ENCODE results near the gene MYH9.

Gene MYH9

DNA sequence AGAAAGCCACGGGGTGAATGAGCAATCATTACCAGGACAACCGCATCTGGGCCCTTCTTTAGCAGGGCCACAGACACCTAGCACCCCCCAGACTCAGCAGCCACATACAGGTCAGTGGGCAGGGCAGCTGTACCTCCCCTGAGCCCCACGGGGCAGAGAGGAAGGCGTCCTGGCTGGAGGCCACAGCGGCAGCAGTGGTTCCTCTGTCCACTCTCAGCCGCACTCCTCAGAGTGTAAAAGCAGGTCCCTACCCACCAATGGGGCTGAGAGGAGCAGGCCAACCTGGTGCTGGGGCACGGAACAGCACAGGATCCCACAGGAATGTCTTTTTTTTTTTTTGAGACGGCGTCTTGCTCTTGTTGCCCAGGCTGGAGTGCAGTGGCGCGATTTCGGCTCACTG, 69.3 kb downstream of the MYH9 start:
- Histone ChIP-seq H3K27ac (ENCODE audit: low read depth, low read length, severe bottlenecking) (no peak overlapping the region), H3K4me3 (ENCODE audit: extremely low read depth, insufficient read depth, low read length, poor library complexity, severe bottlenecking) (no peak overlapping the region), H3K9me3 (ENCODE audit: control insufficient read depth, low read length) (no peaks in the 10 kb centered on the region), H3K4me1 (ENCODE audit: control insufficient read depth, insufficient read depth, low read length, poor library complexity, severe bottlenecking) (peaks cover 7% of the 10 kb centered on the region), H3K36me3 (ENCODE audit: control insufficient read depth, insufficient read depth, low read length) (peaks cover 98% of the 10 kb centered on the region)
- WGBS, 2 experiments (ENCODE audit: insufficient coverage in 2 of 2): 90 to 94% methylated on average over 10 to 11 of the region's 12 CpGs

DNA sequence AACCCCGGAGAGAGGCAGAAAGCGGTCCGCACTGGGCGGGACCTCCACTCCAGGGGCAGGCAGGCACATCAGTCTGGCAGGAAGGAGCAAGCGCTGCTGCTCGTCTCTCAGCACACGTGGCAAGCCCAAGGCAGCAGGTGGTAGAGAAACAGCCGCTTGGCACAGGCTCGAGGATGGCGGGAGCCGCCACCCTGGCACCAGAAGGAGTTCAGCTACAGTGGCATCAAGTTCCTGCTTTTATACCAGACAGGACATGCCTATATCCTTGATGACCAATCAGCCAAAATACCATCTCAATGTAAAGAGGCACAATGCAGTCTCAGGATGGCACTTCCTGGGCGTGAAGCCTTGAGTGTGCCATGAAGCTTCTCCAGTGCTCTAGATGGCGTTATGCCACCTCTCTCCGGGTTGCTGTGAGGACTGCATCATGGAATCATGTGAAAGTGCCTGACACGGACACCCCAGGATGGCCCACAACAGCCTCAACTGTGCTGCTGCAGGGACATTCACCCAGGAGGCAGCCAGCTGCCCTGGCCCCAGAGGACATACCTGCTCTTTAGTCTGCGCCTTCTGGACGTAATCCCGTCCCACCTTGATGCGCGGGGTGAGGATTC, 70.0 kb downstream of the MYH9 start:
- H3K4me3 ChIP-seq (ENCODE audit: extremely low read depth, insufficient read depth, low read length, poor library complexity, severe bottlenecking): no peak overlapping the region
- no peaks in the 10 kb centered on the region for H3K9me3 ChIP-seq (ENCODE audit: control insufficient read depth, low read length)
- WGBS, 2 experiments (ENCODE audit: insufficient coverage in 2 of 2): 96 to 98% methylated on average over 17 to 20 of the region's 20 CpGs
- H3K36me3 ChIP-seq (ENCODE audit: control insufficient read depth, insufficient read depth, low read length): peaks cover 97% of the 10 kb centered on the region
- H3K4me1 ChIP-seq (ENCODE audit: control insufficient read depth, insufficient read depth, low read length, poor library complexity, severe bottlenecking): peaks cover 10% of the 10 kb centered on the region
- peak overlapping the region; percentile 10 for H3K27ac ChIP-seq (ENCODE audit: low read depth, low read length, severe bottlenecking)

DNA sequence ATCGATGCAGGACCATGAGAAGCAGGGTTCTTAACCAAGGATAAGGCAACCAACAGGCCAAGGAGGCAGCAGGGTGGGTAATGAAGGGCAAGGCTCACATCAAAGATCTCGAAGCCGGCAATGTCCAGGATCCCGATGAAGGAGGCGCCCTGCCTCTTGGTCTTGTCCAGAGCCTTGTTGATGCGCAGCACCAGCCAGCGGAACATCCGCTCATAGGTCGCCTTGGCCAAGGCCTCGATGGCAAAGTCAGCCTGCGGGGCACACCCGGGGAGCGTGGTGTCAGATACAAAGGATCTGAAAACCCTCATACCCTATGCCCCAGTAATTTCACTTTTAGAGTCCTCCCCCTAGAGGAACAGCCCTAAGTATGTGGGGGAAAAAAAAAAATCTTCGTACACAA, 71.3 kb downstream of the MYH9 start:
- Histone ChIP-seq H3K4me1 (ENCODE audit: control insufficient read depth, insufficient read depth, low read length, poor library complexity, severe bottlenecking) (peaks cover 14% of the 10 kb centered on the region), H3K4me3 (ENCODE audit: extremely low read depth, insufficient read depth, low read length, poor library complexity, severe bottlenecking) (no peak overlapping the region), H3K36me3 (ENCODE audit: control insufficient read depth, insufficient read depth, low read length) (peaks cover 97% of the 10 kb centered on the region), H3K9me3 (ENCODE audit: control insufficient read depth, low read length) (no peaks in the 10 kb centered on the region), H3K27ac (ENCODE audit: low read depth, low read length, severe bottlenecking) (no peak overlapping the region)
- 98 to 99% methylated on average over 9 to 13 of the region's 14 CpGs for WGBS, 2 experiments (ENCODE audit: insufficient coverage in 2 of 2)

DNA sequence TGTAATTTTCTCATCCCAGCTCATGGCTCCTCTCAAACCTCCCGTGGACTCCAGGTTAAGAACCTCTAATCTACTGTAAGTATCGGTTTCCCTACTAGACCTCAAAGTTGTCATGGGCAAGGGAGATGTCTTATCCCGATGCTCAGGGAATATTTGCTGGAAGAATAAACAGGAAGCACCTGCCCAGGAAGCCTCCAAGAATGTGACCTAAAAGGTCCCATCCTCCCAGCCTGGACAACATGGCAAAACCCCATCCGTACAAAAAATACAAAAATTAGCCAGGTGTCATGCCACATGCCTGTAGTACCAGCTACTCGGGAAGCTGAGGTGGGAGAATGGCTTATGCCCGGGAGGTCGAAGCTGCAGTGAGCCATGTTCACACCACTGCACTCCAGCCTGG, 72.4 kb downstream of the MYH9 start:
- Histone ChIP-seq H3K36me3 (ENCODE audit: control insufficient read depth, insufficient read depth, low read length) (peaks cover 97% of the 10 kb centered on the region), H3K4me1 (ENCODE audit: control insufficient read depth, insufficient read depth, low read length, poor library complexity, severe bottlenecking) (peaks cover 14% of the 10 kb centered on the region), H3K4me3 (ENCODE audit: extremely low read depth, insufficient read depth, low read length, poor library complexity, severe bottlenecking) (no peak overlapping the region), H3K9me3 (ENCODE audit: control insufficient read depth, low read length) (no peaks in the 10 kb centered on the region), H3K27ac (ENCODE audit: low read depth, low read length, severe bottlenecking) (no peak overlapping the region)
- 98% methylated on average over 6 to 7 of the region's 7 CpGs for WGBS, 2 experiments (ENCODE audit: insufficient coverage in 2 of 2)

GRCh38 chr22:36311386-36312085, 76.2 kb downstream of the MYH9 start:
- WGBS, 2 experiments (ENCODE audit: insufficient coverage in 2 of 2): 87 to 91% methylated on average over 18 of the region's 18 CpGs
- peaks cover 97% of the 10 kb centered on the region for H3K36me3 ChIP-seq (ENCODE audit: control insufficient read depth, insufficient read depth, low read length)
- no peak overlapping the region for H3K4me3 ChIP-seq (ENCODE audit: extremely low read depth, insufficient read depth, low read length, poor library complexity, severe bottlenecking)
- H3K27ac ChIP-seq (ENCODE audit: low read depth, low read length, severe bottlenecking): no peak overlapping the region
- H3K9me3 ChIP-seq (ENCODE audit: control insufficient read depth, low read length): no peaks in the 10 kb centered on the region
- peaks cover 20% of the 10 kb centered on the region for H3K4me1 ChIP-seq (ENCODE audit: control insufficient read depth, insufficient read depth, low read length, poor library complexity, severe bottlenecking)

DNA sequence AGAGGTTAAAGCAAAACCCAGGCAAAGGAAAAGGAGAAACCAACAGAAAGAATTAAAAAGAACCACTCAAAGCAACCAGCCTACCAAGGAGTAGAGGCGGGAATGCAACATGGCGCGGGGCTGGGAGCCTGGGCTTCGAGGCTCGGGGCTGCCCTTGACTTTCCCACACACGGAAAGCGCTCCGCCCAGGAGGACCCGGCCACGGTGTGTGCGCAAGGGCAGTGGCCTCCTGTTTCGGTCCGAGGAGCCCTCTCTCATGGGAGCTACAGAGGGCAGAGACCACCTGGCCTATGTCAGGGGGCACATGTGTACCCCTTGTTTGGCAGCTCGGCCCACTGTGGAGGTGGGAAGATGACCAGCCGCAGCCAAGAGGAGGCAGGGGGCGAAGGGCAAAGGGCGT, 78.9 kb downstream of the MYH9 start:
- WGBS, 2 experiments (ENCODE audit: insufficient coverage in 2 of 2): 94 to 96% methylated on average over 15 to 17 of the region's 17 CpGs

GRCh38 chr22:36306227-36306626, 81.5 kb downstream of the MYH9 start:
- 92 to 96% methylated on average over 18 of the region's 18 CpGs for WGBS, 2 experiments (ENCODE audit: insufficient coverage in 2 of 2)
- no peaks in the 10 kb centered on the region for H3K9me3 ChIP-seq (ENCODE audit: control insufficient read depth, low read length)
- H3K36me3 ChIP-seq (ENCODE audit: control insufficient read depth, insufficient read depth, low read length): peaks cover 99% of the 10 kb centered on the region
- H3K4me1 ChIP-seq (ENCODE audit: control insufficient read depth, insufficient read depth, low read length, poor library complexity, severe bottlenecking): peaks cover 8% of the 10 kb centered on the region
- no peak overlapping the region for H3K27ac ChIP-seq (ENCODE audit: low read depth, low read length, severe bottlenecking)
- H3K4me3 ChIP-seq (ENCODE audit: extremely low read depth, insufficient read depth, low read length, poor library complexity, severe bottlenecking): no peak overlapping the region

More for the DNA sequence above, 78.9 kb downstream of the MYH9 start:
- H3K4me1 ChIP-seq (ENCODE audit: control insufficient read depth, insufficient read depth, low read length, poor library complexity, severe bottlenecking): peaks cover 17% of the 10 kb centered on the region
- no peak overlapping the region for H3K4me3 ChIP-seq (ENCODE audit: extremely low read depth, insufficient read depth, low read length, poor library complexity, severe bottlenecking)
- H3K9me3 ChIP-seq (ENCODE audit: control insufficient read depth, low read length): no peaks in the 10 kb centered on the region
- H3K36me3 ChIP-seq (ENCODE audit: control insufficient read depth, insufficient read depth, low read length): peaks cover 99% of the 10 kb centered on the region
- H3K27ac ChIP-seq (ENCODE audit: low read depth, low read length, severe bottlenecking): no peak overlapping the region

GRCh38 chr22:36305813-36306212, 82.0 kb downstream of the MYH9 start:
- peaks cover 8% of the 10 kb centered on the region for H3K4me1 ChIP-seq (ENCODE audit: control insufficient read depth, insufficient read depth, low read length, poor library complexity, severe bottlenecking)
- no peaks in the 10 kb centered on the region for H3K9me3 ChIP-seq (ENCODE audit: control insufficient read depth, low read length)
- WGBS, 2 experiments (ENCODE audit: insufficient coverage in 2 of 2): 95 to 97% methylated on average over 18 to 19 of the region's 19 CpGs
- peaks cover 99% of the 10 kb centered on the region for H3K36me3 ChIP-seq (ENCODE audit: control insufficient read depth, insufficient read depth, low read length)
- no peak overlapping the region for H3K27ac ChIP-seq (ENCODE audit: low read depth, low read length, severe bottlenecking)
- no peak overlapping the region for H3K4me3 ChIP-seq (ENCODE audit: extremely low read depth, insufficient read depth, low read length, poor library complexity, severe bottlenecking)

- H3K4me1 ChIP-seq (ENCODE audit: control insufficient read depth, insufficient read depth, low read length, poor library complexity, severe bottlenecking): peaks cover 8% of the 10 kb centered on the region
- H3K36me3 ChIP-seq (ENCODE audit: control insufficient read depth, insufficient read depth, low read length): peaks cover 99% of the 10 kb centered on the region
- 96 to 98% methylated on average over 7 to 10 of the region's 10 CpGs for WGBS, 2 experiments (ENCODE audit: insufficient coverage in 2 of 2)
- peak overlapping the region; percentile 23 for H3K27ac ChIP-seq (ENCODE audit: low read depth, low read length, severe bottlenecking)
- H3K4me3 ChIP-seq (ENCODE audit: extremely low read depth, insufficient read depth, low read length, poor library complexity, severe bottlenecking): no peak overlapping the region
- no peaks in the 10 kb centered on the region for H3K9me3 ChIP-seq (ENCODE audit: control insufficient read depth, low read length)
Observed at GRCh38 chr22:36304429-36304828, 83.3 kb downstream of the MYH9 start.

GRCh38 chr22:36303874-36304273, 83.9 kb downstream of the MYH9 start:
- 97 to 98% methylated on average over 13 of the region's 13 CpGs for WGBS, 2 experiments (ENCODE audit: insufficient coverage in 2 of 2)
- Histone ChIP-seq H3K36me3 (ENCODE audit: control insufficient read depth, insufficient read depth, low read length) (peaks cover 99% of the 10 kb centered on the region), H3K27ac (ENCODE audit: low read depth, low read length, severe bottlenecking) (no peak overlapping the region), H3K4me1 (ENCODE audit: control insufficient read depth, insufficient read depth, low read length, poor library complexity, severe bottlenecking) (peaks cover 8% of the 10 kb centered on the region), H3K4me3 (ENCODE audit: extremely low read depth, insufficient read depth, low read length, poor library complexity, severe bottlenecking) (no peak overlapping the region), H3K9me3 (ENCODE audit: control insufficient read depth, low read length) (no peaks in the 10 kb centered on the region)

DNA sequence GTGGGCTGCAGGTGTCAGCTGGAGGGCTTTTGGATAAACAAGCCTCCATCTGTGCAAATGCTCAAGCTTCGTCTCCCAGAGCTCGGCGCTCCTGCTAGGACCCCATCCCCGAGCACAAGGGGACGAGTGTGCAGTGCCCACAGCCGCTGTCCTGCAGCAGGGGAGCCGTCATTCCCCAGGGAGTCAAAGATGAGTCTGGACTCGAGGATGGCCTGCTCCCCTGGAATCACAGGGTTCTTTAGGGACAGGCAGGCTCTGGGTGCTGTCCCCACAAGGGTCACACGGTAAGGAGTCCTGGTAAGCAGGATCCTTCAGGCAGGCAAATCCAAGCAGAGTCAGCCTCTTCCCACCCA, 84.7 kb downstream of the MYH9 start:
- Histone ChIP-seq H3K27ac (ENCODE audit: low read depth, low read length, severe bottlenecking) (no peak overlapping the region), H3K36me3 (ENCODE audit: control insufficient read depth, insufficient read depth, low read length) (peaks cover 99% of the 10 kb centered on the region), H3K9me3 (ENCODE audit: control insufficient read depth, low read length) (no peaks in the 10 kb centered on the region), H3K4me1 (ENCODE audit: control insufficient read depth, insufficient read depth, low read length, poor library complexity, severe bottlenecking) (peaks cover 8% of the 10 kb centered on the region), H3K4me3 (ENCODE audit: extremely low read depth, insufficient read depth, low read length, poor library complexity, severe bottlenecking) (no peak overlapping the region)
- 83 to 100% methylated on average over 2 to 9 of the region's 9 CpGs for WGBS, 2 experiments (ENCODE audit: insufficient coverage in 2 of 2)

Data from mesodermal cell (in vitro differentiated cells).